HCT116 (cell line): ENCODE data around the gene ACOT12.

Experiments
- ATF3 ChIP-seq: IDR thresholded peaks from 2 replicates; pipeline ENCODE4 v1.6.1; 2012
- CTCF ChIP-seq, 3 experiments: fragments of 200-600 bp in 1 of 3; sonication (generic) in 1 of 3; IDR thresholded peaks in 2 of 3; conservative IDR thresholded peaks in 1 of 3; 2 replicates each; pipeline ENCODE4 v1.5.1; 2012 to 2017; ENCODE audit warnings: low read depth in 2 of 3, low read length in 2 of 3, antibody characterized with exemption in 1 of 3, borderline replicate concordance in 1 of 3, control low read depth in 1 of 3, mild to moderate bottlenecking in 1 of 3, mixed read lengths in 1 of 3, mixed run types in 1 of 3, moderate library complexity in 1 of 3; ENCODE audit not compliant: insufficient read depth in 1 of 3
- EZH2 ChIP-seq: fragments of 200-600 bp; sonication (generic); IDR thresholded peaks from 2 replicates; pipeline ENCODE4 v1.6.1; 2017; ENCODE audit warnings: antibody characterized with exemption, mixed run types
- EZH2phosphoT487 ChIP-seq: fragments of 200-600 bp; IDR thresholded peaks from 2 replicates; pipeline ENCODE4 v1.6.1; 2018; ENCODE audit warnings: antibody characterized with exemption, borderline replicate concordance
- JUND ChIP-seq: IDR thresholded peaks from 2 replicates; pipeline ENCODE4 v1.6.1; 2012
- MAX ChIP-seq: IDR thresholded peaks from 2 replicates; pipeline ENCODE4 v1.6.1; 2012
- POLR2A ChIP-seq: IDR thresholded peaks from 2 replicates; pipeline ENCODE4 v1.7.0; 2011; ENCODE audit warnings: borderline replicate concordance; ENCODE audit not compliant: insufficient read depth, insufficient read length; ENCODE audit errors: extremely low read depth
- POLR2AphosphoS5 ChIP-seq: IDR thresholded peaks from 2 replicates; pipeline ENCODE4 v1.6.1; 2011; ENCODE audit warnings: mild to moderate bottlenecking, low read depth, low read length, moderate library complexity
- RAD21 ChIP-seq: IDR thresholded peaks from 2 replicates; pipeline ENCODE4 v1.6.1; 2012; ENCODE audit warnings: low read depth, mild to moderate bottlenecking
- REST ChIP-seq: IDR thresholded peaks from 2 replicates; pipeline ENCODE4 v1.6.1; 2012; ENCODE audit warnings: low read depth
- SIN3A ChIP-seq: IDR thresholded peaks from 2 replicates; pipeline ENCODE4 v1.6.1; 2012; ENCODE audit warnings: low read depth
- SP1 ChIP-seq: IDR thresholded peaks from 2 replicates; pipeline ENCODE4 v1.6.1; 2012; ENCODE audit warnings: low read depth
- TCF7L2 ChIP-seq: IDR thresholded peaks from 2 replicates; pipeline ENCODE4 v1.7.0; 2011; ENCODE audit warnings: borderline replicate concordance, inconsistent platforms; ENCODE audit not compliant: insufficient read depth, insufficient read length; ENCODE audit errors: extremely low read depth

- no peak for TF ChIP-seq CTCF (IDR thresholded peaks at IDR 0.05 in 2 of 3, conservative IDR thresholded peaks at IDR 0.05 in 1 of 3; ENCODE audit: borderline replicate concordance in 1 of 3, insufficient read depth in 1 of 3, low read depth in 2 of 3, low read length in 2 of 3)
- TF ChIP-seq POLR2A = no peak
- no peak for TF ChIP-seq JUND
- no peak for TF ChIP-seq SP1
- no peak for TF ChIP-seq EZH2phosphoT487
- no peak for TF ChIP-seq MAX
- TF ChIP-seq POLR2AphosphoS5 = no peak
- no peak for TF ChIP-seq ATF3
- no peak for TF ChIP-seq EZH2
- no peak for TF ChIP-seq RAD21
- no peak for TF ChIP-seq SIN3A
- no peak for TF ChIP-seq REST
- no peak for TF ChIP-seq TCF7L2
These were observed 34.5 kb upstream of the ACOT12 start for GRCh38 chr5:81428446-81428845.
